GM12892 (cell line): ENCODE results near the gene INHBC.
A peak's percentile ranks its signal among the peaks of the same experiment; 100 is the strongest.

Experiments used
- POLR2A ChIP-seq: IDR thresholded peaks from 2 replicates; pipeline ENCODE4 v1.6.1; 2011; ENCODE audit warnings: low read depth, low read length, control low read depth
- POLR2AphosphoS5 ChIP-seq: IDR thresholded peaks from 2 replicates; pipeline ENCODE4 v1.6.1; 2011; ENCODE audit warnings: low read depth, low read length, control low read depth
- TAF1 ChIP-seq: IDR thresholded peaks from 2 replicates; pipeline ENCODE4 v1.6.1; 2011; ENCODE audit warnings: low read depth, mild to moderate bottlenecking, control low read depth, low read length, borderline replicate concordance

- no peak for TF ChIP-seq TAF1
- 0 out of 2 replicates have a peak, but pooled peaks have one; percentile 10 for TF ChIP-seq POLR2AphosphoS5
- no peak for TF ChIP-seq POLR2A
Measured at GRCh38 chr12:57470286-57470969, 35.8 kb downstream of the INHBC start.
